Common myeloid progenitor, CD34-positive (primary cell): ENCODE data around the gene SSB.
"Not testable (repeated sequence)": the region's sequence is repeated elsewhere in the genome, so short reads cannot be mapped to it uniquely, and the experiment has no call there.

Experiments used
- CTCF ChIA-PET: fragments of 350-600 bp; sonication (Branson Sonifier 250); formaldehyde crosslinking; loops from one replicate; lab custom pipeline; 2021; ENCODE audit warnings: antibody characterized with exemption; lab: Charles Lee
- POLR2A ChIA-PET: fragments of 350-600 bp; sonication (Branson Sonifier 250); formaldehyde crosslinking; loops from one replicate; lab custom pipeline; 2021; ENCODE audit warnings: antibody characterized with exemption; lab: Charles Lee
- DNase-seq, 3 donors: peaks; one replicate each; pipeline versions ENCODE4 v3.0.0 to v3.0.0-alpha.2; 2013
- H3K27ac ChIP-seq, 2 experiments: 1 replicate in 1 of 2; 2 replicates in 1 of 2; pipeline ENCODE4 v1.7.0; 2013; ENCODE audit warnings: inconsistent platforms in 2 of 2, low read length in 2 of 2, mild to moderate bottlenecking in 2 of 2, low read depth in 1 of 2, moderate library complexity in 1 of 2; ENCODE audit not compliant: severe bottlenecking in 2 of 2, insufficient read depth in 1 of 2, poor library complexity in 1 of 2
- H3K27me3 ChIP-seq, 5 experiments: replicated peaks in 2 of 5; 1 replicate in 3 of 5; 2 replicates in 2 of 5; pipeline versions ENCODE4 v1.6.1 to v1.7.0; 2013; ENCODE audit warnings: low read length in 4 of 5, mild to moderate bottlenecking in 2 of 5, moderate library complexity in 2 of 5, inconsistent platforms in 1 of 5; ENCODE audit not compliant: insufficient read depth in 5 of 5, control insufficient read depth in 4 of 5
- H3K36me3 ChIP-seq, 4 experiments: 1 replicate in 2 of 4; 2 replicates in 2 of 4; pipeline versions ENCODE4 v1.6.1 to v1.7.0; 2013; ENCODE audit warnings: low read length in 3 of 4, control low read depth in 1 of 4, mild to moderate bottlenecking in 1 of 4; ENCODE audit not compliant: control insufficient read depth in 4 of 4, insufficient read depth in 4 of 4
- H3K4me1 ChIP-seq, 4 experiments: 1 replicate in 3 of 4; 2 replicates in 1 of 4; pipeline versions ENCODE4 v1.6.1 to v1.7.1; 2013; ENCODE audit warnings: low read length in 3 of 4, mild to moderate bottlenecking in 3 of 4, control low read depth in 1 of 4, inconsistent platforms in 1 of 4, moderate library complexity in 1 of 4; ENCODE audit not compliant: control insufficient read depth in 4 of 4, insufficient read depth in 4 of 4; ENCODE audit errors: control extremely low read depth in 1 of 4
- H3K4me3 ChIP-seq, 7 experiments: 1 replicate in 4 of 7; 2 replicates in 3 of 7; pipeline versions ENCODE4 v1.5.1 to v1.7.0; 2013; ENCODE audit warnings: mild to moderate bottlenecking in 7 of 7, low read length in 6 of 7, moderate library complexity in 6 of 7, inconsistent platforms in 2 of 7, low read depth in 2 of 7, control low read depth in 1 of 7; ENCODE audit not compliant: insufficient read depth in 4 of 7, control insufficient read depth in 1 of 7; ENCODE audit errors: extremely low read depth in 1 of 7
- H3K9me3 ChIP-seq, 5 experiments: 1 replicate in 4 of 5; 2 replicates in 1 of 5; pipeline versions ENCODE4 v1.6.1 to v1.7.1; 2013; ENCODE audit warnings: low read length in 4 of 5, mild to moderate bottlenecking in 2 of 5, inconsistent platforms in 1 of 5, low read depth in 1 of 5, moderate library complexity in 1 of 5; ENCODE audit not compliant: control insufficient read depth in 4 of 5, insufficient read depth in 2 of 5; ENCODE audit errors: control extremely low read depth in 1 of 5
- WGBS: methylation state at CpG from one replicate; pipeline ENCODE4 v1.1.5; 2013; ENCODE audit not compliant: insufficient coverage; 5-methylcytosine and 5-hydroxymethylcytosine counted together

The SSB gene

DNA sequence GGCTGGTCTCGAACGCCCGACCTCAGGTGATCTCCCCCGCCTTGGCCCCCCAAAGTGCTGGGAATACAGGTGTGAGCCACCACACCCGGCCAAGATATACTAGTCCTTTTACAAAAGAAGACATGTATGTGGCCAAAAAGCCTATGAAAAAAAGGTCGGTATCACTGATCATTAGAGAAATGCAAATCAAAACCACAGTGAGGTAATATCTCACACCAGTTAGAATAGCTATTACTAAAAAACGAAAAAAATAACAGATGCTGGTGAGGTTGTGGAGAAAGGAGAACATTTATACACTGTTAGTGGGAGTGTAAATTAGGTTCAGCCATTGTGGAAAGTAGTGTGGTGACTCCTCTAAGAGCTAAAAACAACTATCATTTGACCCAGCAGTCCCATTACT, 38.7 kb upstream of the SSB start:
- H3K27me3 ChIP-seq = no peaks in the 10 kb centered on the region
- H3K4me3 ChIP-seq = no peak overlapping the region
- ChIA-PET POLR2A (interaction anchor here (0.7 kb wide), 1 partner anchor 53 kb away, joined by 5 read pairs; no protein-coding TSS in a partner anchor), CTCF (no interaction called here)
- no peak for DNase-seq
- no peak overlapping the region for H3K27ac ChIP-seq
- no peaks in the 10 kb centered on the region for H3K9me3 ChIP-seq
- no peaks in the 10 kb centered on the region for H3K4me1 ChIP-seq
- WGBS = no CpG with 5 or more reads among the region's 7 CpGs
- peaks cover 0 to 3% (median 0%) of the 10 kb centered on the region in 4 experiments for H3K36me3 ChIP-seq

- H3K9me3 ChIP-seq, H3K27ac ChIP-seq, H3K4me1 ChIP-seq, DNase-seq, H3K36me3 ChIP-seq, CTCF ChIA-PET, H3K4me3 ChIP-seq, POLR2A ChIA-PET, H3K27me3 ChIP-seq: not testable (repeated sequence)
- WGBS = 95% methylated on average over 2 of the region's 3 CpGs
Observed at GRCh38 chr2:169760798-169761197, 37.9 kb upstream of the SSB start.

- peaks cover 0 to 2% (median 0%) of the 10 kb centered on the region in 4 experiments for H3K4me1 ChIP-seq
- H3K36me3 ChIP-seq = peaks cover 0 to under 1% (median 0%) of the 10 kb centered on the region in 4 experiments
- no peaks in the 10 kb centered on the region for H3K9me3 ChIP-seq
- no peak for DNase-seq
- H3K4me3 ChIP-seq = no peak overlapping the region
- H3K27ac ChIP-seq = no peak overlapping the region
- WGBS = 100% methylated on average over 4 of the region's 9 CpGs
- ChIA-PET CTCF (no interaction called here), POLR2A (no interaction called here)
- no peaks in the 10 kb centered on the region for H3K27me3 ChIP-seq
Observed at GRCh38 chr2:169761251-169761969, 37.3 kb upstream of the SSB start.

GRCh38 chr2:169761970-169762292, 36.7 kb upstream of the SSB start:
- Histone ChIP-seq H3K4me3 (no peak overlapping the region), H3K9me3 (no peaks in the 10 kb centered on the region), H3K27ac (no peak overlapping the region), H3K36me3 (no peaks in the 10 kb centered on the region), H3K4me1 (peaks cover 0 to 6% (median 0%) of the 10 kb centered on the region in 4 experiments), H3K27me3 (no peaks in the 10 kb centered on the region)
- ChIA-PET POLR2A (no interaction called here), CTCF (no interaction called here)
- WGBS = 100% methylated on average over 1 of the region's 6 CpGs
- DNase-seq = no peak

DNA sequence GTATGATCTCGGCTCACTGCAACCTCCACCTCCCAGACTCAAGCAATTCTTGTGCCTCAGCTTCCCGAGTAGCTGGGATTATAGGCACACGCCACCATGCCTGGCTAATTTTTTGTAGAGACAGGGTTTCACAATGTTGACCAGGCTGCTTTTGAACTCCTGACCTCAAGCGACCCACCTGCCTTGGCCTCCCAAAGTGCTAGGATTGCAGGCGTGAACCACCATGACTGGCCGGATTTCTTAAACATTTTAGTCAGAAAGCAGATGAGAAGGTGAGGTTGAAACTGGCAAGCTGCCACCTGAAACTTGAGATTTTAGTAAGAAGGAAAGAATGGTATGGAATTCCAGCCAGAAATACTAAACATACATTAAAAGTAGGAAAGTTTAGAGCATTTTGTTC, 33.1 kb upstream of the SSB start:
- CTCF ChIA-PET = interaction anchor here (1.0 to 1.2 kb wide), 2 partner anchors 31 to 82 kb away, joined by 3 read pairs; no protein-coding TSS in a partner anchor

DNA sequence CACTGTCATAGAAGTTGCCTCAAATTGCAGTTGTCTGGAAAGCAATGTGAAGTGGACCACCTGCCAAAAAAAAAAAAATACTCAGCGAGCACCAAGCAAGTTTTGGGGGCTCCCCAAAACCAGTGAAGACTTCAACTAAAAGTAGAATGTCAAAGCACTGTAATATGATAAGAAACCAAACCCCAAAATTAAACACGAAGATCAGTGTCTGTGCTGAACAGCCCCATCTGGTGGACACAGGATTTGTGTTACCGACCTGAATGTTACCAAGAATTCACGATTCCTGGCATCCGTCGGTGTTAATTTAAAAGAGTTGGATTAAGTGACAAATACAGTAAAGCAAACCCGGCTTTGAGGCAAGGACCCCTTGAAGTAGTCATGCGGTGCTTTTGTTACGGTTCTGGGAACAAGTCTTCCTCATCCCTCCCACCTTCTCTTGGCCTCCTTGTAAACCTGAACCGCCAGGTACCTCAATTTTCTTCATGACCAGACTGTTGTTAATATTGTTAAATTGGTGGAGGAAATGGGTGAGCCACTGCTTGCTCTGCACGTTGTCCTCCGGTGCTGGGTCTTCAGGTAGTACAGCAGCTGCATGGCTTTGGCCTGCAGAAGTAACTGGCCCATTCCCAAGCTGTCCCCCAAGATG, 31.3 kb upstream of the SSB start:
- ChIA-PET CTCF (interaction anchor here (1.0 to 1.8 kb wide), 4 partner anchors 9 to 182 kb away, joined by 3 to 4 read pairs (median 4); no protein-coding TSS in a partner anchor), POLR2A (no interaction called here)
- H3K9me3 ChIP-seq = no peaks in the 10 kb centered on the region
- peak; percentile 71 to 85 (median 83) for DNase-seq
- peaks cover 0 to 26% (median 7%) of the 10 kb centered on the region in 5 experiments for H3K27me3 ChIP-seq
- H3K27ac ChIP-seq = no peak overlapping the region
- no peaks in the 10 kb centered on the region for H3K36me3 ChIP-seq
- no peak overlapping the region for H3K4me3 ChIP-seq
- 13% methylated on average over 9 of the region's 12 CpGs for WGBS
- H3K4me1 ChIP-seq = peaks cover 0 to 13% (median 12%) of the 10 kb centered on the region in 4 experiments

More for the DNA sequence above, 33.1 kb upstream of the SSB start:
- POLR2A ChIA-PET = no interaction called here
- Histone ChIP-seq H3K27me3 (peaks cover 0 to 26% (median 7%) of the 10 kb centered on the region in 5 experiments), H3K4me1 (peaks cover 0 to 13% (median 11%) of the 10 kb centered on the region in 4 experiments), H3K27ac (no peak overlapping the region), H3K36me3 (no peaks in the 10 kb centered on the region), H3K4me3 (no peak overlapping the region), H3K9me3 (no peaks in the 10 kb centered on the region)
- 98% methylated on average over 4 of the region's 6 CpGs for WGBS
- DNase-seq = no peak
